HFFc6 (cell line): ENCODE data around the gene ETFBKMT. TPM values are rescaled to one million over a fixed set of nuclear protein-coding genes. Genes with fewer than 3 reads are reported as not detected.
"Not testable (repeated sequence)": the region's sequence is repeated elsewhere in the genome, so short reads cannot be mapped to it uniquely, and the experiment has no call there.

Experiments used
- DNase-seq: peaks from one replicate; pipeline ENCODE4 v3.0.0-alpha.2; 2018
- H3K27ac Mint-ChIP-seq: 2 replicates; pipeline ENCODE4 v1.8.0; 2020; ENCODE audit warnings: mild to moderate bottlenecking, mixed read lengths
- H3K27me3 Mint-ChIP-seq: 2 replicates; pipeline ENCODE4 v1.8.0; 2021; ENCODE audit warnings: mild to moderate bottlenecking, moderate library complexity, mixed read lengths; ENCODE audit not compliant: insufficient read depth
- H3K36me3 Mint-ChIP-seq: 2 replicates; pipeline ENCODE4 v1.8.0; 2021; ENCODE audit warnings: low read depth, mixed read lengths
- H3K4me1 Mint-ChIP-seq: 2 replicates; pipeline ENCODE4 v1.8.0; 2020; ENCODE audit warnings: low read depth, mixed read lengths
- H3K4me3 Mint-ChIP-seq: 2 replicates; pipeline ENCODE4 v1.8.0; 2020; ENCODE audit warnings: mild to moderate bottlenecking, moderate library complexity, mixed read lengths
- H3K9me3 Mint-ChIP-seq: 2 replicates; pipeline ENCODE4 v1.8.0; 2020; ENCODE audit warnings: mild to moderate bottlenecking, mixed read lengths
- total RNA-seq, 6 experiments: library from RNA; stranded (reverse); fragmentation: NEBNext Ultra II Directional; extraction: Animal tissue kit (Norgen Biotek cat#: 25700); gene quantifications; 2 replicates in 1 of 6; 3 replicates in 5 of 6; pipeline ENCODE4 v1.2.3, GENCODE V29; 2021
- TF ChIP-seq, protein P1 (sequence below): fragments of 200-600 bp; sonication (generic); IDR thresholded peaks from 2 replicates; pipeline ENCODE4 v1.5.0; 2021; ENCODE audit warnings: antibody characterized with exemption, mild to moderate bottlenecking

The ETFBKMT gene
- total RNA-seq, 6 experiments from 2014 or later = 1.8 to 2.5 (median 2.0) TPM

DNA sequence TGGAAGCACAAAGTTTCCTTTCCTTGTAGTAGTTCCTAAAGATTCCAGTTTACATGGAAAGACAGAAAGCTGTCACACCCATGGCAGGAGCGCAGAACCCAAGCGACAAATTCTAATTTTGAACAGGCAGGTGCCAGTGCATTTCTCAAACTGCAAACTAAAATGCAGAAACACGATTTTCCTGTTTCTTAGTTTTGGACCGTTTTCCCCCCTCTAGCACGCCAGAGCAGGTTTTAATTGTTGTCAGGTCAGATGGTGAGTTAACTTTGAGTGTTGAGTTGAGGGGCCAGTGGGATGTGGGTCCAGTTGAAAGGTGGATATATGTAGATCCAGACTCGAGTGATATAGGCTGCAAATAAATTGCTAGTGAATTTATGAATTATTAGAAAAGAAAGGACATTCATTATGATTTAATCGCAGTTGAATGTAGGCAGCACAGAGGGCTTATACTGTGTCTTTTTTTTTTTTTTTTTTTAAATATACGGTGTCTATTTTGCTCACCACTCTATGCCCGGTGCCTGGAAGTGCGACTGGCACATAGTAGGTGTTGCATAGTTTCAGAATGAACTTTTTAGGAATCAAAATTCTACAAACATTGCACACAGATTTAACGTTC lies 909 bp upstream of the ETFBKMT start:
- no peak for DNase-seq
- no peaks in the 10 kb centered on the region for H3K9me3 Mint-ChIP-seq
- TF ChIP-seq, protein P1, sequence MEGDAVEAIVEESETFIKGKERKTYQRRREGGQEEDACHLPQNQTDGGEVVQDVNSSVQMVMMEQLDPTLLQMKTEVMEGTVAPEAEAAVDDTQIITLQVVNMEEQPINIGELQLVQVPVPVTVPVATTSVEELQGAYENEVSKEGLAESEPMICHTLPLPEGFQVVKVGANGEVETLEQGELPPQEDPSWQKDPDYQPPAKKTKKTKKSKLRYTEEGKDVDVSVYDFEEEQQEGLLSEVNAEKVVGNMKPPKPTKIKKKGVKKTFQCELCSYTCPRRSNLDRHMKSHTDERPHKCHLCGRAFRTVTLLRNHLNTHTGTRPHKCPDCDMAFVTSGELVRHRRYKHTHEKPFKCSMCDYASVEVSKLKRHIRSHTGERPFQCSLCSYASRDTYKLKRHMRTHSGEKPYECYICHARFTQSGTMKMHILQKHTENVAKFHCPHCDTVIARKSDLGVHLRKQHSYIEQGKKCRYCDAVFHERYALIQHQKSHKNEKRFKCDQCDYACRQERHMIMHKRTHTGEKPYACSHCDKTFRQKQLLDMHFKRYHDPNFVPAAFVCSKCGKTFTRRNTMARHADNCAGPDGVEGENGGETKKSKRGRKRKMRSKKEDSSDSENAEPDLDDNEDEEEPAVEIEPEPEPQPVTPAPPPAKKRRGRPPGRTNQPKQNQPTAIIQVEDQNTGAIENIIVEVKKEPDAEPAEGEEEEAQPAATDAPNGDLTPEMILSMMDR = no peak
- peak overlapping the region; percentile 95 for H3K27ac Mint-ChIP-seq
- H3K27me3 Mint-ChIP-seq = peaks cover 1% of the 10 kb centered on the region; the same call in 1 of the 2 replicates
- H3K4me1 Mint-ChIP-seq = peaks cover 18% of the 10 kb centered on the region
- peak overlapping the region; percentile 97 for H3K4me3 Mint-ChIP-seq
- H3K36me3 Mint-ChIP-seq = no peaks in the 10 kb centered on the region

- Mint-ChIP-seq H3K4me3 (no peak overlapping the region), H3K4me1 (peaks cover 18% of the 10 kb centered on the region), H3K27me3 (peaks cover 1% of the 10 kb centered on the region; the same call in 1 of the 2 replicates), H3K27ac (no peak overlapping the region), H3K9me3 (no peaks in the 10 kb centered on the region), H3K36me3 (peaks cover 4% of the 10 kb centered on the region; the same call in 1 of the 2 replicates)
- TF ChIP-seq, protein P1 = no peak
- no peak for DNase-seq
These were observed 2.8 kb downstream of the ETFBKMT start for GRCh38 chr12:31662176-31662849.

DNA sequence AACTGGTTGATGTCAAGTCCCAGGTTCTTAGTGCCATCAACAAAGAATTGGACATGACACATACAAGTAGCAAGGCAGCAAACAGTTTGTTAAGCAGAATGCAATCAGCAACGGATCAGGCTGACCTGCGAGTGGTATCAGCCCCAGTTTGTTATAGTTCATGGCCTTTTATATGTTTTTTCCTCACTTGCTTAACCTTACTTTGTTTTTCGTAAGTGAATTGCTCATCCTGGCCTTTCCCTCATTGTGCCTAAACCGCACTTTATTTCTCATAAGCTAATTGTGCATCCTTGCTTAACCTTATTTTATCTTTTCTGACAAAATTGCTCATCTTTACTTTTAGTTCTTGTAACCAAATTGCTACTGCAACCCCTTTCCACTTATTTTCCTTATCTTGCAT lies 4.1 kb downstream of the ETFBKMT start:
- H3K36me3 Mint-ChIP-seq = peaks cover 4% of the 10 kb centered on the region
- peaks cover 1% of the 10 kb centered on the region; the same call in 1 of the 2 replicates for H3K27me3 Mint-ChIP-seq
- no peak for DNase-seq
- H3K4me3 Mint-ChIP-seq = no peak overlapping the region
- TF ChIP-seq, protein P1 = no peak
- H3K4me1 Mint-ChIP-seq = peaks cover 16% of the 10 kb centered on the region
- H3K9me3 Mint-ChIP-seq = peaks cover 3% of the 10 kb centered on the region; the same call in 1 of the 2 replicates
- no peak overlapping the region for H3K27ac Mint-ChIP-seq

DNA sequence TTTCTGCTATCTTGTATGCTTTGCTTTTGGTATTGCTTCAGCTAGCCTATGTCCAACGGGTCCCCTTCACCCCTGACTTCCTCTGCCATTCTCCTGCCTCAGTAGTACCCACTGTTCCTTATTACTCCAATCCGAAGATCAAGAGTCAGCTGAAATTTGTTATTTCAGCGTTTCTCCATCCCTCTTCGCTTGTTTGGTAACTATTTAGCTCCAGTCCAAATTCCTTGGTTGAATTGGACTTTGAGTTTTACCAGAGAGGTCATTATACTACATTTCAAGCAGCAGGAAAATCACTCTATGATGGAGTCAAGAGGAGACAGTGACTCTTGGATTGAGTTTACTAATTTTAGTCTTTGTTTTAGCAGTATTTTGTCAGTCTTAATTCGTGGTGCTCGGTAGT lies 4.5 kb downstream of the ETFBKMT start:
- Mint-ChIP-seq H3K27me3 (peaks cover 1% of the 10 kb centered on the region; the same call in 1 of the 2 replicates), H3K4me3 (no peak overlapping the region), H3K9me3 (peaks cover 7% of the 10 kb centered on the region)

DNA sequence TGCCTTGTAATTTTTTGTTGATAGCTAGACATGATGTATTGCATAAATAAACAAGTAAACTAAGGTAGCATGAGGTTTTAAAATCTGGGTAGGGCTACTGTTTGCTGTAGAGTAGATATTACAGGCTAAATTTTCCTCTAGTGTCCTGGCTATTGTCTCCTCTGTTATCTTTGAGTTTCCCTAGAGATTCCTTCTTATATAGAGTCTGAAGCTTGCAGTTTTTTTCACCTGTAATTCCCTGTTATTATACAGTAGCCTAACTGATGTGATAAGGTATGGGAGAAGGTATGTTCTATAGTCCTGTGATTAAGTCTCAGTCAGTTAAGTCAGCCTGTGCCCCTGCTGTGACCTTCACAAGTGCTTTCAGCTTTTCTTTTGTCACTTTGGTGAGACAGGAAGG lies 9.5 kb downstream of the ETFBKMT start:
- DNase-seq = no peak
- H3K36me3 Mint-ChIP-seq = peaks cover 9% of the 10 kb centered on the region

More for the DNA sequence above, 4.5 kb downstream of the ETFBKMT start:
- TF ChIP-seq, protein P1 = no peak
- H3K27ac Mint-ChIP-seq = no peak overlapping the region
- H3K36me3 Mint-ChIP-seq = peaks cover 9% of the 10 kb centered on the region
- DNase-seq = no peak
- peaks cover 14% of the 10 kb centered on the region; the same call in 1 of the 2 replicates for H3K4me1 Mint-ChIP-seq

GRCh38 chr12:31669582-31669981 lies 10.1 kb downstream of the ETFBKMT start:
- H3K27ac Mint-ChIP-seq, H3K36me3 Mint-ChIP-seq, H3K27me3 Mint-ChIP-seq, DNase-seq, H3K4me3 Mint-ChIP-seq: not testable (repeated sequence)
- H3K4me1 Mint-ChIP-seq = peaks cover 21% of the 10 kb centered on the region
- peaks cover 18% of the 10 kb centered on the region for H3K9me3 Mint-ChIP-seq

More for the DNA sequence above, 9.5 kb downstream of the ETFBKMT start:
- Mint-ChIP-seq H3K27me3 (no peaks in the 10 kb centered on the region), H3K27ac (no peak overlapping the region), H3K4me3 (no peak overlapping the region), H3K9me3 (peaks cover 18% of the 10 kb centered on the region), H3K4me1 (peaks cover 15% of the 10 kb centered on the region)
- TF ChIP-seq, protein P1 = no peak
